ENCODE measurements around the gene KDELR3. TPM values are rescaled to one million over a fixed set of nuclear protein-coding genes. Genes with fewer than 3 reads are reported as not detected.
"Not testable (repeated sequence)": the region's sequence is repeated elsewhere in the genome, so short reads cannot be mapped to it uniquely, and the experiment has no call there.

KDELR3 gene
- total and polyA plus RNA-seq, 10 of the 15 experiments (the other 5 are each of a cell fraction or from before 2014, with no cell fraction given), result 0.15 to 0.98 (median 0.25) TPM; not detected in 1

GRCh38 chr22:38470179-38470578 is 2.3 kb downstream of the KDELR3 start:
- POLR2A ChIA-PET; SMC1A ChIA-PET (ENCODE audit: uncharacterized antibody, unreplicated experiment); H3K79me2 ChIP-seq (ENCODE audit: control insufficient read depth, insufficient read depth, low read length); H3K27me3 ChIP-seq (replicated peaks in 1 of 2; ENCODE audit: control insufficient read depth in 2 of 2, insufficient read depth in 2 of 2, low read length in 1 of 2); H2AFZ ChIP-seq (ENCODE audit: control insufficient read depth, low read depth, low read length); H3K4me2 ChIP-seq (ENCODE audit: control insufficient read depth, insufficient read depth); H3K4me1 ChIP-seq (ENCODE audit: control insufficient read depth, insufficient read depth, low read length); in situ Hi-C loops (cut with MboI); intact Hi-C loops (cut with micrococcal nuclease; ENCODE audit: unreplicated experiment); H3K27ac ChIP-seq (ENCODE audit: control insufficient read depth, insufficient read depth); BruUV-seq (replicated peaks); CTCF ChIA-PET; RAD21 ChIA-PET (ENCODE audit: unreplicated experiment); ATAC-seq; H3K9me3 ChIP-seq (replicated peaks; ENCODE audit: control insufficient read depth, insufficient read depth, low read length); H3K4me3 ChIP-seq; FAIRE-seq; H3K9ac ChIP-seq (ENCODE audit: control insufficient read depth, insufficient read depth, low read length); H4K20me1 ChIP-seq (ENCODE audit: control insufficient read depth, insufficient read depth); DNase-seq (ENCODE audit: low read depth, low spot score); H3K36me3 ChIP-seq (ENCODE audit: control insufficient read depth in 2 of 2, insufficient read depth in 2 of 2, low read length in 1 of 2): not testable (repeated sequence)
- 83% methylated on average over 10 of the region's 10 CpGs for WGBS (ENCODE audit: insufficient coverage, insufficient replicate concordance, low lambda C conversion rate, missing lambda C conversion rate)

DNA sequence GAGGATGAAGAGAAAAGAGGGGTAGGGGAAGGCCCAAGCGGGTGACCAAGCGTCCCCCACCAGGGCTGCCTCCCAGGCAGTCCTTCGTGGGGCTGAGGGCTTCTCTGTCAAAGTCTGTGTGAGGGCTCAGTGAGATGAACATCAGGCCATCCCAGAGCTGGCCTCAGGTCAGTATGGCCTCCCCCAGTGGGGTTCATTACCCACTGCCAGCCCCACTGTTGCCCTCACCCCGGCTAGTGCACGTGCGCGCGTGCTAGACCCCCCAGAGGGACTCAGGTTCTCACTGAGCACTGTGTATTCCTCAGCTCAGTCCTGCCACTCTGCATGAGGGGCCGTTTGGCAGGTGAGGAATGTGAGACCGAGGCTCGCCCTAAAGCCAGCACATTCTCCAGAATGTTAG is 3.3 kb downstream of the KDELR3 start:
- ChIA-PET RAD21 (ENCODE audit: unreplicated experiment) (no interaction called here), CTCF (no interaction called here), POLR2A (no interaction called here), SMC1A (ENCODE audit: uncharacterized antibody, unreplicated experiment) (no interaction called here)
- Histone ChIP-seq H3K27ac (ENCODE audit: control insufficient read depth, insufficient read depth) (no peak overlapping the region), H3K4me2 (ENCODE audit: control insufficient read depth, insufficient read depth) (no peak overlapping the region), H3K4me3 (no peak overlapping the region), H3K27me3 (replicated peaks in 1 of 2; ENCODE audit: control insufficient read depth in 2 of 2, insufficient read depth in 2 of 2, low read length in 1 of 2) (peaks cover 0 to 5% of the 10 kb centered on the region in 2 experiments; a peak in 2 of 4 replicates), H4K20me1 (ENCODE audit: control insufficient read depth, insufficient read depth) (no peaks in the 10 kb centered on the region), H3K9me3 (replicated peaks; ENCODE audit: control insufficient read depth, insufficient read depth, low read length) (no peaks in the 10 kb centered on the region), H3K36me3 (ENCODE audit: control insufficient read depth in 2 of 2, insufficient read depth in 2 of 2, low read length in 1 of 2) (no peaks in the 10 kb centered on the region), H3K4me1 (ENCODE audit: control insufficient read depth, insufficient read depth, low read length) (no peaks in the 10 kb centered on the region), H3K9ac (ENCODE audit: control insufficient read depth, insufficient read depth, low read length) (no peak overlapping the region), H2AFZ (ENCODE audit: control insufficient read depth, low read depth, low read length) (no peak overlapping the region), H3K79me2 (ENCODE audit: control insufficient read depth, insufficient read depth, low read length) (no peaks in the 10 kb centered on the region)
- 59% methylated on average over 11 of the region's 11 CpGs for WGBS (ENCODE audit: insufficient coverage, insufficient replicate concordance, low lambda C conversion rate, missing lambda C conversion rate)
- no peak for TF ChIP-seq CHD1 (IDR thresholded peaks at IDR 0.05; ENCODE audit: low read depth, low read length)
- no peak for TF ChIP-seq ASH2L (IDR thresholded peaks at IDR 0.05; ENCODE audit: borderline replicate concordance, low read depth)
- TF ChIP-seq, protein P1, sequence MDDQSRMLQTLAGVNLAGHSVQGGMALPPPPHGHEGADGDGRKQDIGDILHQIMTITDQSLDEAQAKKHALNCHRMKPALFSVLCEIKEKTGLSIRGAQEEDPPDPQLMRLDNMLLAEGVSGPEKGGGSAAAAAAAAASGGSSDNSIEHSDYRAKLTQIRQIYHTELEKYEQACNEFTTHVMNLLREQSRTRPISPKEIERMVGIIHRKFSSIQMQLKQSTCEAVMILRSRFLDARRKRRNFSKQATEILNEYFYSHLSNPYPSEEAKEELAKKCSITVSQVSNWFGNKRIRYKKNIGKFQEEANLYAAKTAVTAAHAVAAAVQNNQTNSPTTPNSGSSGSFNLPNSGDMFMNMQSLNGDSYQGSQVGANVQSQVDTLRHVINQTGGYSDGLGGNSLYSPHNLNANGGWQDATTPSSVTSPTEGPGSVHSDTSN (IDR thresholded peaks at IDR 0.05; ENCODE audit: insufficient replicate concordance, low read depth, low read length), result no peak
- TF ChIP-seq MAX (IDR thresholded peaks at IDR 0.05; ENCODE audit: low read depth, low read length), result no peak
- TF ChIP-seq GABPA (IDR thresholded peaks at IDR 0.05; ENCODE audit: low read depth), result no peak
- no peak for TF ChIP-seq ZNF622 (IDR thresholded peaks at IDR 0.05)
- no peak for TF ChIP-seq SMC3 (IDR thresholded peaks at IDR 0.05; ENCODE audit: borderline replicate concordance, low read length)
- intact Hi-C loops (cut with micrococcal nuclease; ENCODE audit: unreplicated experiment), result no loop called here
- in situ Hi-C loops (cut with MboI), result no loop called here
- DNase-seq (ENCODE audit: low read depth, low spot score), result no peak
- FAIRE-seq, result no peak
- no peak for ATAC-seq
- no TSS peak for BruUV-seq (replicated peaks)
